Measurements from ENCODE around the gene NGFR. TPM values are rescaled to one million over a fixed set of nuclear protein-coding genes. Genes with fewer than 3 reads are reported as not detected.
A peak's percentile ranks its signal among the peaks of the same experiment; 100 is the strongest.

NGFR gene
- total and polyA plus RNA-seq, 9 of the 15 experiments (the other 6 are each of a cell fraction or from before 2014, with no cell fraction given), result 0.07 to 0.23 (median 0.13) TPM; not detected in 4

DNA sequence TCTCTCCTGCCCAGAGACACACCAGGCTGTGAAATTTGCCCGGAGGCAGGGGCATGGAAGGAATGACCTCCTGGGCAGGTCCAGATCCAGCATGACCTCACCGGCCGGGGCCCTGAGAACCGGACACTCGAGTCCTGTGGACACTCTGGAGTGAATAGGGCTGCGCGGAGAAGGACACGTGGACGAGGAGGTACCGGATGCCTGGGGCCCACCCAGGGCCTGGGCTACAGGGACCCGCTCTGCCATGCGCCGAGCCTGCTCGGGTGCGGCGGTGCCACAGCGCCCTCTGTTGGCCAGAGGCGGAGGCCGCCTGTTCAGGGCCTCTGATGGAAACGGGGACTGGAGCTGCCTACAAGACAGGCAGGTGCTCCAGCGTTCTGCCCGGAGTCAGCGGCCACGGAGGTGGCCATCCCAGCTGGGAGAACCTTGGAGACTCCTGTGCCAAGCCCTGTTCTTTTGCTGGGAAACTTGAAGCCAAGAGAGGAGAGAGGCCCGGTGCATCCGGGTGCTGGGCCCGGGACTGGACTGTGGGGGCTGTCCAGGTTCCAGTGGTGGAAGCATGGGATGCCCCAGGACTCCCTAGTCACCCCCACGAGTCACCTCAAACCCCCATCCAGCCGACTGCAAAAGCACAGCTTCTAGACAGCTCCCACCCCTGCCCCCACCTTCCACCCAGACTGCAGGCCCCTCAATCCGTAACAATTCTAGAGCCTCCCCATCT, 61.3 kb downstream of the NGFR start (continued):
- TF ChIP-seq, protein P1, sequence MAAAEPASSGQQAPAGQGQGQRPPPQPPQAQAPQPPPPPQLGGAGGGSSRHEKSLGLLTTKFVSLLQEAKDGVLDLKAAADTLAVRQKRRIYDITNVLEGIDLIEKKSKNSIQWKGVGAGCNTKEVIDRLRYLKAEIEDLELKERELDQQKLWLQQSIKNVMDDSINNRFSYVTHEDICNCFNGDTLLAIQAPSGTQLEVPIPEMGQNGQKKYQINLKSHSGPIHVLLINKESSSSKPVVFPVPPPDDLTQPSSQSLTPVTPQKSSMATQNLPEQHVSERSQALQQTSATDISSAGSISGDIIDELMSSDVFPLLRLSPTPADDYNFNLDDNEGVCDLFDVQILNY (CRISPR knock-in tag; IDR thresholded peaks at IDR 0.05), result no peak; the same call in 1 of the 2 replicates
- TF ChIP-seq TAF15 (IDR thresholded peaks at IDR 0.05; ENCODE audit: low read depth, low read length) (no peak), TCF7 (IDR thresholded peaks at IDR 0.05; ENCODE audit: borderline replicate concordance) (peak; percentile 43; the same call in 1 of the 2 replicates), MTA2 (IDR thresholded peaks at IDR 0.05; ENCODE audit: low read depth) (peak; percentile 24; the same call in 1 of the 2 replicates), HNRNPK (IDR thresholded peaks at IDR 0.05; ENCODE audit: low read depth, low read length, poor library complexity, severe bottlenecking) (no peak), ELF4 (CRISPR knock-in tag; IDR thresholded peaks at IDR 0.05) (no peak), KLF6 (CRISPR knock-in tag; IDR thresholded peaks at IDR 0.05; ENCODE audit: borderline replicate concordance) (no peak), BHLHE40 (IDR thresholded peaks at IDR 0.05; ENCODE audit: low read length) (no peak), NONO (IDR thresholded peaks at IDR 0.05; ENCODE audit: low read depth in 2 of 2, low read length in 1 of 2) (peak in 1 of 2 experiments; percentile 40; a peak in 1 of 4 replicates), ATF1 (CRISPR knock-in tag; IDR thresholded peaks at IDR 0.05) (no peak), ATF1 (tag; IDR thresholded peaks at IDR 0.05) (no peak), RFX5 (IDR thresholded peaks at IDR 0.05; ENCODE audit: low read depth, low read length) (no peak), NCOA1 (IDR thresholded peaks at IDR 0.05; ENCODE audit: low read depth) (no peak), GABPB1 (CRISPR knock-in tag; IDR thresholded peaks at IDR 0.05) (peak; percentile 65), MYBL2 (IDR thresholded peaks at IDR 0.05; ENCODE audit: low read depth) (no peak), MYBL2 (CRISPR knock-in tag; IDR thresholded peaks at IDR 0.05; ENCODE audit: borderline replicate concordance) (no peak), SREBF1 (IDR thresholded peaks at IDR 0.05; ENCODE audit: borderline replicate concordance, low read depth, low read length) (no peak), MXI1 (IDR thresholded peaks at IDR 0.05; ENCODE audit: low read depth, low read length) (no peak), ZNF561 (CRISPR knock-in tag; conservative IDR thresholded peaks at IDR 0.05) (no peak), CCNT2 (IDR thresholded peaks at IDR 0.05; ENCODE audit: borderline replicate concordance, extremely low read depth, insufficient read length, low read depth, low read length) (no peak), BACH1 (tag; IDR thresholded peaks at IDR 0.05) (no peak), MEIS2 (IDR thresholded peaks at IDR 0.05; ENCODE audit: partially characterized antibody) (no peak), FOXJ2 (tag; IDR thresholded peaks at IDR 0.05) (no peak), ZKSCAN1 (IDR thresholded peaks at IDR 0.05; ENCODE audit: low read depth, low read length) (0 out of 2 replicates have a peak, but pooled peaks have one; percentile 31)
- TF ChIP-seq, protein P2, sequence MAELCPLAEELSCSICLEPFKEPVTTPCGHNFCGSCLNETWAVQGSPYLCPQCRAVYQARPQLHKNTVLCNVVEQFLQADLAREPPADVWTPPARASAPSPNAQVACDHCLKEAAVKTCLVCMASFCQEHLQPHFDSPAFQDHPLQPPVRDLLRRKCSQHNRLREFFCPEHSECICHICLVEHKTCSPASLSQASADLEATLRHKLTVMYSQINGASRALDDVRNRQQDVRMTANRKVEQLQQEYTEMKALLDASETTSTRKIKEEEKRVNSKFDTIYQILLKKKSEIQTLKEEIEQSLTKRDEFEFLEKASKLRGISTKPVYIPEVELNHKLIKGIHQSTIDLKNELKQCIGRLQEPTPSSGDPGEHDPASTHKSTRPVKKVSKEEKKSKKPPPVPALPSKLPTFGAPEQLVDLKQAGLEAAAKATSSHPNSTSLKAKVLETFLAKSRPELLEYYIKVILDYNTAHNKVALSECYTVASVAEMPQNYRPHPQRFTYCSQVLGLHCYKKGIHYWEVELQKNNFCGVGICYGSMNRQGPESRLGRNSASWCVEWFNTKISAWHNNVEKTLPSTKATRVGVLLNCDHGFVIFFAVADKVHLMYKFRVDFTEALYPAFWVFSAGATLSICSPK (IDR thresholded peaks at IDR 0.05; ENCODE audit: borderline replicate concordance), result no peak
- TF ChIP-seq, protein P3, sequence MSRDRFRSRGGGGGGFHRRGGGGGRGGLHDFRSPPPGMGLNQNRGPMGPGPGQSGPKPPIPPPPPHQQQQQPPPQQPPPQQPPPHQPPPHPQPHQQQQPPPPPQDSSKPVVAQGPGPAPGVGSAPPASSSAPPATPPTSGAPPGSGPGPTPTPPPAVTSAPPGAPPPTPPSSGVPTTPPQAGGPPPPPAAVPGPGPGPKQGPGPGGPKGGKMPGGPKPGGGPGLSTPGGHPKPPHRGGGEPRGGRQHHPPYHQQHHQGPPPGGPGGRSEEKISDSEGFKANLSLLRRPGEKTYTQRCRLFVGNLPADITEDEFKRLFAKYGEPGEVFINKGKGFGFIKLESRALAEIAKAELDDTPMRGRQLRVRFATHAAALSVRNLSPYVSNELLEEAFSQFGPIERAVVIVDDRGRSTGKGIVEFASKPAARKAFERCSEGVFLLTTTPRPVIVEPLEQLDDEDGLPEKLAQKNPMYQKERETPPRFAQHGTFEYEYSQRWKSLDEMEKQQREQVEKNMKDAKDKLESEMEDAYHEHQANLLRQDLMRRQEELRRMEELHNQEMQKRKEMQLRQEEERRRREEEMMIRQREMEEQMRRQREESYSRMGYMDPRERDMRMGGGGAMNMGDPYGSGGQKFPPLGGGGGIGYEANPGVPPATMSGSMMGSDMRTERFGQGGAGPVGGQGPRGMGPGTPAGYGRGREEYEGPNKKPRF (IDR thresholded peaks at IDR 0.05; ENCODE audit: low read depth, low read length), result no peak
